Caco-2 (cell line): ENCODE data around the gene LPCAT1. TPM values are rescaled to one million over a fixed set of nuclear protein-coding genes. Genes with fewer than 3 reads are reported as not detected.

Source experiments
- BruUV-seq: library from RNA; stranded (reverse); fragments of 400-500 nt; replicated peaks from 2 replicates; lab custom pipeline; 2021; lab: Mats Ljungman, UMichigan
- CTCF ChIA-PET: fragments of 300-600 bp; sonication (Branson Sonifier 250); formaldehyde crosslinking; loops from one replicate; lab custom pipeline; 2022; ENCODE audit warnings: antibody characterized with exemption; lab: Charles Lee
- POLR2A ChIA-PET: fragments of 300-600 bp; sonication (Branson Sonifier 250); formaldehyde crosslinking; loops from one replicate; lab custom pipeline; 2022; ENCODE audit warnings: antibody characterized with exemption; lab: Charles Lee
- DNase-seq, 2 experiments: peaks; one replicate each; pipeline versions ENCODE4 v3.0.0 to v3.0.0-alpha.2; 2020 to 2022
- H3K27me3 ChIP-seq: replicated peaks from 2 replicates; pipeline ENCODE4 v1.6.0; 2011; ENCODE audit warnings: low read length; ENCODE audit not compliant: control insufficient read depth, insufficient read depth
- H3K36me3 ChIP-seq: 2 replicates; pipeline ENCODE4 v1.5.1; 2011; ENCODE audit warnings: low read length; ENCODE audit not compliant: control insufficient read depth, insufficient read depth
- H3K4me1 ChIP-seq: fragments of 250-450 bp; sonication (Bioruptor Pico); 2 replicates; pipeline ENCODE4 v1.5.1; 2020; ENCODE audit warnings: mild to moderate bottlenecking
- H3K4me3 ChIP-seq: 2 replicates; pipeline ENCODE4 v1.5.1; 2011; ENCODE audit warnings: low read depth, mild to moderate bottlenecking, control low read depth, low read length
- H3K9me3 ChIP-seq: fragments of 250-450 bp; sonication (Bioruptor Pico); 2 replicates; pipeline ENCODE4 v1.5.1; 2020; ENCODE audit warnings: mild to moderate bottlenecking, moderate library complexity
- H3K27ac Mint-ChIP-seq: one replicate; pipeline ENCODE4 v1.8.0; 2022; ENCODE audit warnings: mixed read lengths; ENCODE audit not compliant: unreplicated experiment
- H3K27me3 Mint-ChIP-seq: one replicate; pipeline ENCODE4 v1.8.0; 2022; ENCODE audit warnings: mixed read lengths; ENCODE audit not compliant: insufficient read depth, unreplicated experiment
- H3K36me3 Mint-ChIP-seq: one replicate; pipeline ENCODE4 v1.8.0; 2022; ENCODE audit warnings: mild to moderate bottlenecking, mixed read lengths; ENCODE audit not compliant: insufficient read depth, unreplicated experiment
- H3K4me1 Mint-ChIP-seq: one replicate; pipeline ENCODE4 v1.8.0; 2022; ENCODE audit warnings: low read depth, mixed read lengths; ENCODE audit not compliant: unreplicated experiment
- H3K4me3 Mint-ChIP-seq: one replicate; pipeline ENCODE4 v1.8.0; 2022; ENCODE audit warnings: mild to moderate bottlenecking, moderate library complexity, mixed read lengths; ENCODE audit not compliant: unreplicated experiment
- H3K9me3 Mint-ChIP-seq: one replicate; pipeline ENCODE4 v1.8.0; 2022; ENCODE audit warnings: mixed read lengths; ENCODE audit not compliant: unreplicated experiment
- CTCF ChIP-seq, 2 experiments: fragments of 200-600 bp in 1 of 2; IDR thresholded peaks; 1 replicate in 1 of 2; 2 replicates in 1 of 2; pipeline versions ENCODE4 v1.5.1 to v1.8.0; 2011 to 2022; ENCODE audit warnings: antibody characterized with exemption in 1 of 2, control low read depth in 1 of 2, inconsistent platforms in 1 of 2, low read depth in 1 of 2, low read length in 1 of 2, mild to moderate bottlenecking in 1 of 2, moderate library complexity in 1 of 2; ENCODE audit not compliant: insufficient read depth in 1 of 2, severe bottlenecking in 1 of 2, unreplicated experiment in 1 of 2
- intact Hi-C: fragments of 100-400 bp; cut with micrococcal nuclease; formaldehyde crosslinking; loops from one replicate; pipeline ENCODE4 v1.10.0; 2022; ENCODE audit not compliant: unreplicated experiment
- total RNA-seq: library from RNA; stranded (reverse); gene quantifications from 2 replicates; pipeline ENCODE4 v1.2.3, GENCODE V29; 2022

The LPCAT1 gene
- total RNA-seq, 1 experiment from 2014 or later = 52.8 TPM

GRCh38 chr5:1466631-1467265 lies 57.0 kb downstream of the LPCAT1 start:
- no peak for TF ChIP-seq CTCF (IDR thresholded peaks at IDR 0.05; ENCODE audit: insufficient read depth in 1 of 2, low read depth in 1 of 2, low read length in 1 of 2, severe bottlenecking in 1 of 2, unreplicated experiment in 1 of 2)
- BruUV-seq = no TSS peak
- no peak overlapping the region for H3K4me3 ChIP-seq
- Mint-ChIP-seq H3K27ac (no peak overlapping the region), H3K4me1 (no peaks in the 10 kb centered on the region), H3K9me3 (no peaks in the 10 kb centered on the region), H3K27me3 (no peaks in the 10 kb centered on the region), H3K36me3 (peaks cover 74% of the 10 kb centered on the region), H3K4me3 (no peak overlapping the region)
- POLR2A ChIA-PET = no interaction called here
- CTCF ChIA-PET = no interaction called here
- H3K9me3 ChIP-seq = no peaks in the 10 kb centered on the region; the same call in 1 of the 2 replicates
- H3K27me3 ChIP-seq = no peaks in the 10 kb centered on the region
- H3K4me1 ChIP-seq = no peaks in the 10 kb centered on the region
- intact Hi-C loops = no loop called here
- peaks cover 3% of the 10 kb centered on the region for H3K36me3 ChIP-seq
- DNase-seq = no peak

- DNase-seq = no peak
- ChIA-PET POLR2A (no interaction called here), CTCF (no interaction called here)
- intact Hi-C loops = no loop called here
- BruUV-seq = no TSS peak
- H3K4me3 ChIP-seq = no peak overlapping the region
- peaks cover 3% of the 10 kb centered on the region for H3K36me3 ChIP-seq
- no peaks in the 10 kb centered on the region for H3K4me1 ChIP-seq
- Mint-ChIP-seq H3K36me3 (peaks cover 74% of the 10 kb centered on the region), H3K4me3 (no peak overlapping the region), H3K27ac (no peak overlapping the region), H3K9me3 (no peaks in the 10 kb centered on the region), H3K4me1 (no peaks in the 10 kb centered on the region), H3K27me3 (no peaks in the 10 kb centered on the region)
- H3K27me3 ChIP-seq = no peaks in the 10 kb centered on the region
- no peak for TF ChIP-seq CTCF (IDR thresholded peaks at IDR 0.05; ENCODE audit: insufficient read depth in 1 of 2, low read depth in 1 of 2, low read length in 1 of 2, severe bottlenecking in 1 of 2, unreplicated experiment in 1 of 2)
- no peaks in the 10 kb centered on the region; the same call in 1 of the 2 replicates for H3K9me3 ChIP-seq
Observed at GRCh38 chr5:1465966-1466471, 57.7 kb downstream of the LPCAT1 start.

GRCh38 chr5:1465117-1465516 lies 58.6 kb downstream of the LPCAT1 start:
- no peak overlapping the region for H3K27ac Mint-ChIP-seq
- no peaks in the 10 kb centered on the region for H3K4me1 Mint-ChIP-seq
- Histone ChIP-seq H3K4me3 (no peak overlapping the region), H3K36me3 (peaks cover 2% of the 10 kb centered on the region), H3K27me3 (no peaks in the 10 kb centered on the region), H3K9me3 (no peaks in the 10 kb centered on the region; the same call in 1 of the 2 replicates), H3K4me1 (no peaks in the 10 kb centered on the region)
- CTCF ChIA-PET = no interaction called here
- no peaks in the 10 kb centered on the region for H3K9me3 Mint-ChIP-seq
- BruUV-seq = no TSS peak
- DNase-seq = no peak
- H3K27me3 Mint-ChIP-seq = no peaks in the 10 kb centered on the region
- no peak overlapping the region for H3K4me3 Mint-ChIP-seq
- peaks cover 79% of the 10 kb centered on the region for H3K36me3 Mint-ChIP-seq
- no peak for TF ChIP-seq CTCF (IDR thresholded peaks at IDR 0.05; ENCODE audit: insufficient read depth in 1 of 2, low read depth in 1 of 2, low read length in 1 of 2, severe bottlenecking in 1 of 2, unreplicated experiment in 1 of 2)
- POLR2A ChIA-PET = no interaction called here
- intact Hi-C loops = no loop called here
